K562 (cell line): ENCODE data around the gene EPB41L4B. TPM values are rescaled to one million over a fixed set of nuclear protein-coding genes. Genes with fewer than 3 reads are reported as not detected.

Experiments used
- ELF4 ChIP-seq: fragments of 450-650 bp; formaldehyde crosslinking; IDR thresholded peaks from 2 replicates; pipeline ENCODE4 v1.4.0; 2022; ENCODE audit warnings: missing genetic modification characterization
- EP300 ChIP-seq: IDR thresholded peaks from 2 replicates; pipeline ENCODE4 v1.6.1; 2012; ENCODE audit warnings: low read length, improper control_type of control experiment
- LARP7 ChIP-seq: fragments of 450-650 bp; IDR thresholded peaks from 2 replicates; pipeline ENCODE4 v1.6.1; 2016
- POLR2B ChIP-seq: fragments of 450-650 bp; IDR thresholded peaks from 2 replicates; pipeline ENCODE4 v1.6.1; 2018; ENCODE audit warnings: low read depth; ENCODE audit not compliant: partially characterized antibody
- ZNF707 ChIP-seq: fragments of 250-450 bp; sonication (Bioruptor Pico); conservative IDR thresholded peaks from 2 replicates; pipeline ENCODE4 v1.8.0; 2022; ENCODE audit warnings: inconsistent platforms, mild to moderate bottlenecking, moderate library complexity
- polyA plus RNA-seq, 8 experiments: library from polyadenylated mRNA; depleted of rRNA in 4 of 8; stranded (reverse) in 5 of 8; unstranded in 3 of 8; fragments of >200 nt; fragmentation: Nextera tagmentation in 2 of 8; fragmentation: Illumina TruSeq in 1 of 8; extraction: Ambion mirVana in 2 of 8; extraction: Trizol in 1 of 8; gene quantifications; 2 replicates each; pipeline versions ENCODE4 v1.2.1 to v1.2.3, GENCODE V29; 2011 to 2014; ENCODE audit warnings: inconsistent platforms in 1 of 8, missing spikeins in 1 of 8
- total RNA-seq, 7 experiments: library from RNA; depleted of rRNA in 6 of 7; stranded (reverse); fragments of >200 nt in 6 of 7; fragmentation: Illumina TruSeq in 2 of 7; extraction: Trizol in 2 of 7; gene quantifications; 2 replicates each; pipeline versions ENCODE4 v1.2.1 to v1.2.3, GENCODE V29; 2011 to 2021; ENCODE audit warnings: low replicate concordance in 1 of 7
- TF ChIP-seq, protein P1 (sequence below): fragments of 450-650 bp; IDR thresholded peaks from 2 replicates; pipeline ENCODE4 v1.6.1; 2016; ENCODE audit warnings: low read depth
- TF ChIP-seq, protein P2 (sequence below), 2 experiments: fragments of 450-650 bp; conservative IDR thresholded peaks; 2 replicates each; pipeline ENCODE4 v1.6.1; 2017; ENCODE audit warnings: mild to moderate bottlenecking in 2 of 2, moderate library complexity in 2 of 2
- TF ChIP-seq, protein P3 (sequence below): fragments of 450-650 bp; IDR thresholded peaks from 2 replicates; pipeline ENCODE4 v1.6.1; 2016; ENCODE audit warnings: missing biosample characterization, missing genetic modification characterization
- TF ChIP-seq, protein P4 (sequence below): fragments of 450-650 bp; formaldehyde crosslinking; IDR thresholded peaks from 2 replicates; pipeline ENCODE4 v1.4.0; 2020; ENCODE audit warnings: mild to moderate bottlenecking, moderate library complexity
- TF ChIP-seq, protein P5 (sequence below): sonication (generic); IDR thresholded peaks from 2 replicates; pipeline ENCODE4 v1.6.1; 2016

EPB41L4B gene
- total and polyA plus RNA-seq, 9 of the 15 experiments (the other 6 are each of a cell fraction or from before 2014, with no cell fraction given): 0.09 to 0.38 (median 0.21) TPM

DNA sequence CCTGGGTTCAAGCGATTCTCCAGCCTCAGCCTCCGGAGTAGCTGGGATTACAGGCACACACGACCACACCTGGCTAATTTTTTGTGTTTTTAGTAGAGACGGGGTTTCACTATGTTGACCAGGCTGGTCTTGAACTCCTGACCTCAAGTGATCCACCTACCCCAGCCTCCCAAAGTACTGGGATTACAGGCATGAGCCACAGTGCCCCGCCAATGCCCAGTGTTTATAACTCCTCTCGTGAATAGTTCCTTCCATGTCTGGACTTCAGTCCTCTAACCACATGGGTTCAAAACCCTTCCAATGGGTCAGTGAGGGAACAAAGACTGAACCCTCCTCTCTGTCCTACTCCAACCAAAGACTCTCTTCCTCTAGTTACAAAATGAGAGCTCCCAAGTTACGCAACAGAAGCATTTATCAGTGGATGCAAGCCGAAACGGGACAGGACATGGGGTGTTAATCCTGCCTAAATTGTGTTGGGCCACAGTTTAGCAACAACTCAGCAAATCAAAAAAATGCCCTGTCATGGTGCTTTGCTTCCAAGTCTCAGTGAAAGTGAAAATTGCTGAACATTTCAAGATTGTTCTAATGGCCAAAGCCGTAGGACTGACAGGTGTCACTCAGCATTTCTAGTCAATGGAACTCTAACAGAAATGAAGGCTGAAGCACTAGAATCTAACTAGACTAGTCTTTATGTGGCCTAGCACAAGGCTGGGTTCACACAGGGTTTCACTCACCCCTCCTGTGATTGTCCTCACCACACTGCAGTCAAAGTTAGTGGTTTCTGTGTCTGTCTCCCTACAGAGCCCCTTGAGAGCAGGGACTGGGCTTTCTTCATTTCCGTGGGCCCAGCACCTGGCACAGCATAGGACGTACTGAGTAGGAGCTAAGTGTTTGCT, 197.9 kb downstream of the EPB41L4B start (continued):
- TF ChIP-seq, protein P1, sequence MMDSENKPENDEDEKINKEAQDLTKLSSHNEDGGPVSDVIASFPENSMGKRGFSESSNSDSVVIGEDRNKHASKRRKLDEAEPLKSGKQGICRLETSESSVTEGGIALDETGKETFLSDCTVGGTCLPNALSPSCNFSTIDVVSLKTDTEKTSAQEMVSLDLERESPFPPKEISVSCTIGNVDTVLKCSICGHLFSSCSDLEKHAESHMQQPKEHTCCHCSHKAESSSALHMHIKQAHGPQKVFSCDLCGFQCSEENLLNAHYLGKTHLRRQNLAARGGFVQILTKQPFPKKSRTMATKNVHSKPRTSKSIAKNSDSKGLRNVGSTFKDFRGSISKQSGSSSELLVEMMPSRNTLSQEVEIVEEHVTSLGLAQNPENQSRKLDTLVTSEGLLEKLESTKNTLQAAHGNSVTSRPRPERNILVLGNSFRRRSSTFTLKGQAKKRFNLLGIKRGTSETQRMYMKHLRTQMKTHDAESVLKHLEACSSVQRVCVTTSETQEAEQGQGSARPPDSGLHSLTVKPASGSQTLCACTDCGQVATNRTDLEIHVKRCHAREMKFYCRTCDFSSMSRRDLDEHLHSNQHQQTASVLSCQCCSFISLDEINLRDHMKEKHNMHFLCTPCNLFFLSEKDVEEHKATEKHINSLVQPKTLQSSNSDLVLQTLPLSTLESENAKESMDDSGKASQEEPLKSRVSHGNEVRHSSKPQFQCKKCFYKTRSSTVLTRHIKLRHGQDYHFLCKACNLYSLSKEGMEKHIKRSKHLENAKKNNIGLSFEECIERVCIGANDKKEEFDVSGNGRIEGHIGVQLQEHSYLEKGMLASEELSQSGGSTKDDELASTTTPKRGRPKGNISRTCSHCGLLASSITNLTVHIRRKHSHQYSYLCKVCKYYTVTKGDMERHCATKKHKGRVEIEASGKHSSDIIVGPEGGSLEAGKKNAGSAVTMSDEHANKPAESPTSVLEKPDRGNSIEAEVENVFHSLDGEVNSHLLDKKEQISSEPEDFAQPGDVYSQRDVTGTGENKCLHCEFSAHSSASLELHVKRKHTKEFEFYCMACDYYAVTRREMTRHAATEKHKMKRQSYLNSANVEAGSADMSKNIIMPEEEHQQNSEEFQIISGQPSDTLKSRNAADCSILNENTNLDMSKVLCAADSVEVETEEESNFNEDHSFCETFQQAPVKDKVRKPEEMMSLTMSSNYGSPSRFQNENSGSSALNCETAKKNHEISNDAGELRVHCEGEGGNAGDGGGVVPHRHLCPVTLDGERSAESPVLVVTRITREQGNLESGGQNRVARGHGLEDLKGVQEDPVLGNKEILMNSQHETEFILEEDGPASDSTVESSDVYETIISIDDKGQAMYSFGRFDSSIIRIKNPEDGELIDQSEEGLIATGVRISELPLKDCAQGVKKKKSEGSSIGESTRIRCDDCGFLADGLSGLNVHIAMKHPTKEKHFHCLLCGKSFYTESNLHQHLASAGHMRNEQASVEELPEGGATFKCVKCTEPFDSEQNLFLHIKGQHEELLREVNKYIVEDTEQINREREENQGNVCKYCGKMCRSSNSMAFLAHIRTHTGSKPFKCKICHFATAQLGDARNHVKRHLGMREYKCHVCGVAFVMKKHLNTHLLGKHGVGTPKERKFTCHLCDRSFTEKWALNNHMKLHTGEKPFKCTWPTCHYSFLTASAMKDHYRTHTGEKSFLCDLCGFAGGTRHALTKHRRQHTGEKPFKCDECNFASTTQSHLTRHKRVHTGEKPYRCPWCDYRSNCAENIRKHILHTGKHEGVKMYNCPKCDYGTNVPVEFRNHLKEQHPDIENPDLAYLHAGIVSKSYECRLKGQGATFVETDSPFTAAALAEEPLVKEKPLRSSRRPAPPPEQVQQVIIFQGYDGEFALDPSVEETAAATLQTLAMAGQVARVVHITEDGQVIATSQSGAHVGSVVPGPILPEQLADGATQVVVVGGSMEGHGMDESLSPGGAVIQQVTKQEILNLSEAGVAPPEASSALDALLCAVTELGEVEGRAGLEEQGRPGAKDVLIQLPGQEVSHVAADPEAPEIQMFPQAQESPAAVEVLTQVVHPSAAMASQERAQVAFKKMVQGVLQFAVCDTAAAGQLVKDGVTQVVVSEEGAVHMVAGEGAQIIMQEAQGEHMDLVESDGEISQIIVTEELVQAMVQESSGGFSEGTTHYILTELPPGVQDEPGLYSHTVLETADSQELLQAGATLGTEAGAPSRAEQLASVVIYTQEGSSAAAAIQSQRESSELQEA: no peak
- TF ChIP-seq POLR2B (peak; percentile 23), LARP7 (peak; percentile 33; the same call in 1 of the 2 replicates), ELF4 (CRISPR knock-in tag) (0 out of 2 replicates have a peak, but pooled peaks have one; percentile 21), ZNF707 (CRISPR knock-in tag) (0 out of 2 replicates have a peak, but pooled peaks have one; percentile 38), EP300 (peak; percentile 90)
- TF ChIP-seq, protein P2, sequence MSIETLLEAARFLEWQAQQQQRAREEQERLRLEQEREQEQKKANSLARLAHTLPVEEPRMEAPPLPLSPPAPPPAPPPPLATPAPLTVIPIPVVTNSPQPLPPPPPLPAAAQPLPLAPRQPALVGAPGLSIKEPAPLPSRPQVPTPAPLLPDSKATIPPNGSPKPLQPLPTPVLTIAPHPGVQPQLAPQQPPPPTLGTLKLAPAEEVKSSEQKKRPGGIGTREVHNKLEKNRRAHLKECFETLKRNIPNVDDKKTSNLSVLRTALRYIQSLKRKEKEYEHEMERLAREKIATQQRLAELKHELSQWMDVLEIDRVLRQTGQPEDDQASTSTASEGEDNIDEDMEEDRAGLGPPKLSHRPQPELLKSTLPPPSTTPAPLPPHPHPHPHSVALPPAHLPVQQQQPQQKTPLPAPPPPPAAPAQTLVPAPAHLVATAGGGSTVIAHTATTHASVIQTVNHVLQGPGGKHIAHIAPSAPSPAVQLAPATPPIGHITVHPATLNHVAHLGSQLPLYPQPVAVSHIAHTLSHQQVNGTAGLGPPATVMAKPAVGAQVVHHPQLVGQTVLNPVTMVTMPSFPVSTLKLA (conservative IDR thresholded peaks at IDR 0.05): peak; percentile 30 to 48; a peak in 2 of 4 replicates
- TF ChIP-seq, protein P3, sequence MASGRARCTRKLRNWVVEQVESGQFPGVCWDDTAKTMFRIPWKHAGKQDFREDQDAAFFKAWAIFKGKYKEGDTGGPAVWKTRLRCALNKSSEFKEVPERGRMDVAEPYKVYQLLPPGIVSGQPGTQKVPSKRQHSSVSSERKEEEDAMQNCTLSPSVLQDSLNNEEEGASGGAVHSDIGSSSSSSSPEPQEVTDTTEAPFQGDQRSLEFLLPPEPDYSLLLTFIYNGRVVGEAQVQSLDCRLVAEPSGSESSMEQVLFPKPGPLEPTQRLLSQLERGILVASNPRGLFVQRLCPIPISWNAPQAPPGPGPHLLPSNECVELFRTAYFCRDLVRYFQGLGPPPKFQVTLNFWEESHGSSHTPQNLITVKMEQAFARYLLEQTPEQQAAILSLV (tag): peak; percentile 92
- TF ChIP-seq, protein P4, sequence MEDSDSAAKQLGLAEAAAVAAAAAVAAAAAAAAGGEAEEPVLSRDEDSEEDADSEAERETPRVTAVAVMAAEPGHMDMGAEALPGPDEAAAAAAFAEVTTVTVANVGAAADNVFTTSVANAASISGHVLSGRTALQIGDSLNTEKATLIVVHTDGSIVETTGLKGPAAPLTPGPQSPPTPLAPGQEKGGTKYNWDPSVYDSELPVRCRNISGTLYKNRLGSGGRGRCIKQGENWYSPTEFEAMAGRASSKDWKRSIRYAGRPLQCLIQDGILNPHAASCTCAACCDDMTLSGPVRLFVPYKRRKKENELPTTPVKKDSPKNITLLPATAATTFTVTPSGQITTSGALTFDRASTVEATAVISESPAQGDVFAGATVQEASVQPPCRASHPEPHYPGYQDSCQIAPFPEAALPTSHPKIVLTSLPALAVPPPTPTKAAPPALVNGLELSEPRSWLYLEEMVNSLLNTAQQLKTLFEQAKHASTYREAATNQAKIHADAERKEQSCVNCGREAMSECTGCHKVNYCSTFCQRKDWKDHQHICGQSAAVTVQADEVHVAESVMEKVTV (CRISPR knock-in tag): peak; percentile 14; the same call in 1 of the 2 replicates
- TF ChIP-seq, protein P5, sequence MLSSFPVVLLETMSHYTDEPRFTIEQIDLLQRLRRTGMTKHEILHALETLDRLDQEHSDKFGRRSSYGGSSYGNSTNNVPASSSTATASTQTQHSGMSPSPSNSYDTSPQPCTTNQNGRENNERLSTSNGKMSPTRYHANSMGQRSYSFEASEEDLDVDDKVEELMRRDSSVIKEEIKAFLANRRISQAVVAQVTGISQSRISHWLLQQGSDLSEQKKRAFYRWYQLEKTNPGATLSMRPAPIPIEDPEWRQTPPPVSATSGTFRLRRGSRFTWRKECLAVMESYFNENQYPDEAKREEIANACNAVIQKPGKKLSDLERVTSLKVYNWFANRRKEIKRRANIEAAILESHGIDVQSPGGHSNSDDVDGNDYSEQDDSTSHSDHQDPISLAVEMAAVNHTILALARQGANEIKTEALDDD: peak; percentile 93
